SW480 (cell line): ENCODE measurements around the gene LTO1.

Experiments used
- DNase-seq: peaks from one replicate; pipeline ENCODE4 v3.0.0-alpha.2; 2016; ENCODE audit warnings: low spot score

Gene LTO1

GRCh38 chr11:69644962-69645675 lies 30.0 kb downstream of the LTO1 start:
- peak; percentile 30 for DNase-seq

GRCh38 chr11:69644071-69644961 lies 30.8 kb downstream of the LTO1 start:
- peak; percentile 53 for DNase-seq

- DNase-seq: no peak
Observed at GRCh38 chr11:69643646-69644045, 31.5 kb downstream of the LTO1 start.

- DNase-seq: peak; percentile 60
Observed at GRCh38 chr11:69642913-69643632, 32.1 kb downstream of the LTO1 start.

- DNase-seq: no peak
Observed at GRCh38 chr11:69642549-69642912, 32.6 kb downstream of the LTO1 start.

GRCh38 chr11:69641681-69642548 lies 33.2 kb downstream of the LTO1 start:
- peak; percentile 22 for DNase-seq

- peak; percentile 97 for DNase-seq
Observed at GRCh38 chr11:69640995-69641581, 34.1 kb downstream of the LTO1 start, which contains the start of gene CCND1. CCND1 (plus strand) TSS chr11:69641156; CDS start chr11:69641314, 158 bp downstream.

GRCh38 chr11:69640260-69640994 lies 34.7 kb downstream of the LTO1 start:
- peak; percentile 62 for DNase-seq

- DNase-seq: no peak
Observed at GRCh38 chr11:69639831-69640230, 35.3 kb downstream of the LTO1 start.

GRCh38 chr11:69638941-69639681 lies 36.0 kb downstream of the LTO1 start:
- DNase-seq: peak; percentile 98

- peak; percentile 96 for DNase-seq
Observed at GRCh38 chr11:69637941-69638871, 36.9 kb downstream of the LTO1 start.

GRCh38 chr11:69637198-69637940 lies 37.8 kb downstream of the LTO1 start:
- DNase-seq: peak; percentile 57

- peak; percentile 92 for DNase-seq
Observed at GRCh38 chr11:69636512-69637197, 38.5 kb downstream of the LTO1 start.

- no peak for DNase-seq
Observed at GRCh38 chr11:69635804-69636511, 39.2 kb downstream of the LTO1 start.

- no peak for DNase-seq
Observed at GRCh38 chr11:69635195-69635594, 40.0 kb downstream of the LTO1 start.

- no peak for DNase-seq
Observed at GRCh38 chr11:69634590-69634989, 40.6 kb downstream of the LTO1 start.

- no peak for DNase-seq
Observed at GRCh38 chr11:69634069-69634468, 41.1 kb downstream of the LTO1 start.
